Measurements from ENCODE around the gene UBTD2.

DNA sequence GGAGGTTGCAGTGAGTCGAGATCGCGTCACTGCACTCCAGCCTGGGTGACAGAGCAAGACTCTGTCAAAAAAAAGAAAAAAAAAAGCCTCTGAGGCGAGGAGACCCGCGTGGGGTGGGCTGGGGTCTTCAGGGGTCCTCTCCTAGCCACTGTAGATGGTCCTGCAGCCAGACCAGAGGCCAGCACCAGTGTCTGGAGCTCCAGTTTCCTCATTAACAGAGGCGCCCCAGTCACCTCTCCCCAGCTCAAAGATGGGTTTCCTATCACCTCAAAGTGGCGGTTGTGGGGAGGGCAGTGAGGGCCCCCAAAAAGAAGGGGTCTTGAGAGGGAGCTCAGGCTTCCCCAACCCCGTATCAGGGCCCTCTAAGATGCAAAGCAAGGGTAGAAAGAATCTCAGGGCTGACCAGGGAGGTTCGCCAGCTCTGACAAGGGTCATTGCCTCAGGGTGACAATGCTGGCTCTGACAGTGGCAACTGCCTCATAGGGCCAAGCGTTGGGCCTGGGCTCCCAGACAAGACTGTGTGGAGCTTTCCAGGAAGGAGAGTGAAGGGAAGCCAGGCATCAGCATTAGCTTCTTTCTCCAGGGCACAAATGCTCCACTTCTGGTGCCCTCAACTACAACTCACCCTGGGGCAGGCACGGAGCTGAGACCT, 110.5 kb downstream of the UBTD2 start:
- TF ChIP-seq, protein P1, sequence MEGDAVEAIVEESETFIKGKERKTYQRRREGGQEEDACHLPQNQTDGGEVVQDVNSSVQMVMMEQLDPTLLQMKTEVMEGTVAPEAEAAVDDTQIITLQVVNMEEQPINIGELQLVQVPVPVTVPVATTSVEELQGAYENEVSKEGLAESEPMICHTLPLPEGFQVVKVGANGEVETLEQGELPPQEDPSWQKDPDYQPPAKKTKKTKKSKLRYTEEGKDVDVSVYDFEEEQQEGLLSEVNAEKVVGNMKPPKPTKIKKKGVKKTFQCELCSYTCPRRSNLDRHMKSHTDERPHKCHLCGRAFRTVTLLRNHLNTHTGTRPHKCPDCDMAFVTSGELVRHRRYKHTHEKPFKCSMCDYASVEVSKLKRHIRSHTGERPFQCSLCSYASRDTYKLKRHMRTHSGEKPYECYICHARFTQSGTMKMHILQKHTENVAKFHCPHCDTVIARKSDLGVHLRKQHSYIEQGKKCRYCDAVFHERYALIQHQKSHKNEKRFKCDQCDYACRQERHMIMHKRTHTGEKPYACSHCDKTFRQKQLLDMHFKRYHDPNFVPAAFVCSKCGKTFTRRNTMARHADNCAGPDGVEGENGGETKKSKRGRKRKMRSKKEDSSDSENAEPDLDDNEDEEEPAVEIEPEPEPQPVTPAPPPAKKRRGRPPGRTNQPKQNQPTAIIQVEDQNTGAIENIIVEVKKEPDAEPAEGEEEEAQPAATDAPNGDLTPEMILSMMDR (conservative IDR thresholded peaks at IDR 0.05; ENCODE audit: low read depth, low read length) = no peak
- no peak for TF ChIP-seq EZH2 (IDR thresholded peaks at IDR 0.05; ENCODE audit: borderline replicate concordance, low read depth, low read length, poor library complexity, severe bottlenecking)

Measured in A673 (cell line).